ENCODE data around the gene SEMA4C.
A peak's percentile ranks its signal among the peaks of the same experiment; 100 is the strongest.

Gene SEMA4C

GRCh38 chr2:96819128-96819875, 50.6 kb downstream of the SEMA4C start:
- DNase-seq = no peak

- DNase-seq = no peak
Measured at GRCh38 chr2:96817882-96818281, 52.0 kb downstream of the SEMA4C start.

GRCh38 chr2:96816836-96817702, 52.8 kb downstream of the SEMA4C start:
- peak in 1 of 2 experiments; percentile 38 for DNase-seq

GRCh38 chr2:96816127-96816835, 53.6 kb downstream of the SEMA4C start, which contains the start of gene CNNM3:
CNNM3 (plus strand) TSS chr2:96816268; CDS start chr2:96816278, 10 bp downstream.
- peak; percentile 73 to 85 for DNase-seq

DNA sequence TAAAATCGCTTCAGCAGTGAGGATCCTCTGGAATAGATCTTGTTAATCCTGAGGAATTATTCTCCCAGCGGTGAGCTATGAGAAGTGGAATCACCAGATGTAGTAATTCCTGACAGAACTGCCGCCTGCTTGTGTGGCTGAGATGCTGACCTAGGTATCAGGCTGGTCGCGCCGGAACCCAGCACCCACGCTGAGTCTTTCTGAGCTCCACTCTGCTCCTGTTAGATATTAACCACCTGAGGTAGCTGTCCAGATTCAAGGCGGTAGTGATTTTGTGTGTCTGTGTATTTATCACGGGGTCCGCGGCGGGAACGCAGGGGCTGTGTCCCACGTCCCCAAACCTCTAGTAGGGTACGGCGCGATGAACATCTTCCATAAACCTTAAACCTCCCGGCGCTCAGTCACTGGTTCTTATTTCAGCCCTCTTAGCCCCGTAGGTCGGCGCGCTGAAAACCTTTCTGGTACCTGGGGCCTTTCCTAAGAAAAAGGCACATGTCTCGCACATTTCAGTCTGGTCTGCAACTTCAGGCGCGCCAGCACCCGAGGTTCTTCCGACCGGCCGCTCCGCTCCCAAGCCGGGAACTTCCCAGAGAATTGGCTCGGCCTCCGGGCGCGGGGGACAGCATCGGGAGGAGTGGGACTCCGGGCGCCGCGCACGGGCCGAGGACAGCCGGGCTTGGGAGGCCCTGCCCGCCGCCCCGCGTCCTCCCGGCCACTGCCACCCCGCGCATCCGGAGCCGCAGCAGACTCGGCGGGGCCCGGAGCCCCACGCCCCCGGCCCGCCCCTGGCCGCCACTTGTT, 54.4 kb downstream of the SEMA4C start:
- DNase-seq = peak; percentile 49 to 74

DNA sequence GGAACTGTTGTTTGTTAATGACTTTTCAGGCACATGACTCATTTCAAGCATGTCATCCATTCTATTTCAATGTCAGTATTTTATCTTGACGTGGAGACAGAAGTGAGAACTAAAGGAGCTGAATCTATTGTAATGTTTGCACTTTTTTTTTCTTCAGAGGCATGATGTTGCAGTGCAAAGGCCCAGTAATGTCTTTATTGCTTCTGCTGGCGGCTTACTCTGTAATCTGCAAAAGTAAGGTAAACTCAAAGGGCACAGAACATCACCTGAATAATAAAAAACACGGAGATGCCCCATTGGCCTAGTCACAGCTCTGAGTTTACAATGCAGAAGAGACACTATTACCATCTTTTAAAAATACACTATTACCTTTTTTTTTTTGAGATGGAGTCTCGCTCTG, 56.2 kb downstream of the SEMA4C start:
- no peak for DNase-seq

GRCh38 chr2:96811917-96812316, 58.0 kb downstream of the SEMA4C start:
- no peak for DNase-seq

DNA sequence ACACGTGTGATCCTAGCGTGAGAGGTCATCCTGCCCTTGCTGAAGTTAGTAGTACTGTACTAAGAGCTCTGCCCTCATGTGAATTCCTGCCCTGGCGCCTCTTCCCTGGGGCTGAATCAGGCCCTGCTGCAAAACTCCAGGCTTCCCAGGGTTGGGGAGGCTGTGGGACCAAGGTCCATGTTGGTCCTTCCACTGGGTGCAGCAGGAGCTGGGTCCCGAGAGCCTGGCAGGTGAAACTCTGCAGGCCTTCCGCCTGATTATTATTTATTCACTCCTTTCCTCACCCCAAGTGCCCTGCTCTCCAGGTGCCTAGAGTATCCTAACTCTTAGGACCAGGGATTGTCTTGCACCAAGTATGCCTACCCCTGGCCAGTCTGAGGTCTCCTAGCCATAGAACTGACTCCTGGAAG, 59.1 kb downstream of the SEMA4C start:
- no peak for DNase-seq

- DNase-seq = no peak
Measured at GRCh38 chr2:96809951-96810782, 59.7 kb downstream of the SEMA4C start.
